Limb (tissue), 2 donors: Measurements from ENCODE around the gene CABP4.
"Not testable (repeated sequence)": the region's sequence is repeated elsewhere in the genome, so short reads cannot be mapped to it uniquely, and the experiment has no call there.

Experiments used
- DNase-seq, 2 donors: peaks; one replicate each; pipeline ENCODE4 v3.0.0-alpha.2; 2016; ENCODE audit errors: extremely low spot score in 2 of 2

CABP4 gene

GRCh38 chr11:67482275-67482826, 27.2 kb downstream of the CABP4 start:
- DNase-seq = no peak

- peak; percentile 97 to 98 for DNase-seq
Observed at GRCh38 chr11:67482827-67483798, 28.0 kb downstream of the CABP4 start, which contains the start of gene AIP. TSS of gene AIP (plus strand) at chr11:67483026. CDS start at chr11:67483159, 133 bp downstream.

GRCh38 chr11:67483831-67484665, 28.9 kb downstream of the CABP4 start:
- DNase-seq = no peak

- DNase-seq = peak in 1 of 2 donors; percentile 25
Observed at GRCh38 chr11:67484847-67485311, 29.7 kb downstream of the CABP4 start.

- DNase-seq = not testable (repeated sequence)
Observed at GRCh38 chr11:67485873-67486361, 30.8 kb downstream of the CABP4 start.

- DNase-seq = no peak
Observed at GRCh38 chr11:67486481-67487195, 31.5 kb downstream of the CABP4 start.

GRCh38 chr11:67489203-67489884, 34.2 kb downstream of the CABP4 start:
- no peak for DNase-seq

GRCh38 chr11:67489885-67490726, 35.0 kb downstream of the CABP4 start:
- peak in 1 of 2 donors; percentile 27 for DNase-seq

GRCh38 chr11:67490727-67491065, 35.5 kb downstream of the CABP4 start:
- no peak for DNase-seq

GRCh38 chr11:67491276-67492068, 36.3 kb downstream of the CABP4 start:
- no peak for DNase-seq

GRCh38 chr11:67492069-67492727, 37.0 kb downstream of the CABP4 start:
- DNase-seq = no peak

GRCh38 chr11:67492801-67493547, 37.8 kb downstream of the CABP4 start:
- DNase-seq = no peak

- no peak for DNase-seq
Observed at GRCh38 chr11:67493548-67494370, 38.6 kb downstream of the CABP4 start.

GRCh38 chr11:67494371-67495233, 39.4 kb downstream of the CABP4 start:
- no peak for DNase-seq

- DNase-seq = no peak
Observed at GRCh38 chr11:67495234-67496005, 40.3 kb downstream of the CABP4 start.
